B cell (primary cell): ENCODE measurements around the gene PVALEF. TPM values are rescaled to one million over a fixed set of nuclear protein-coding genes. Genes with fewer than 3 reads are reported as not detected.

Experiments
- ATAC-seq: fragments of 200-7000 bp; cut with Tn5 transposase; one replicate; pipeline ENCODE4 v1.10.0; 2021; ENCODE audit warnings: low read depth, mild to moderate bottlenecking, moderate number of reproducible peaks, moderate library complexity
- CTCF ChIA-PET: fragments of 350-600 bp; sonication (Branson Sonifier 250); formaldehyde crosslinking; loops from one replicate; lab custom pipeline; 2021; ENCODE audit warnings: antibody characterized with exemption, inconsistent platforms; lab: Charles Lee
- POLR2A ChIA-PET: fragments of 350-600 bp; sonication (Branson Sonifier 250); formaldehyde crosslinking; loops from one replicate; lab custom pipeline; 2021; ENCODE audit warnings: antibody characterized with exemption; lab: Charles Lee
- DNase-seq: peaks from one replicate; pipeline ENCODE4 v3.0.0; 2013
- H2AFZ ChIP-seq: 2 replicates; pipeline ENCODE4 v1.6.1; 2012; ENCODE audit warnings: mild to moderate bottlenecking, low read depth, low read length; ENCODE audit not compliant: insufficient read depth, poor library complexity, severe bottlenecking
- H3K27ac ChIP-seq, 2 donors: 1 replicate in 1 of 2; 2 replicates in 1 of 2; pipeline ENCODE4 v1.5.1; 2012 to 2013; ENCODE audit warnings: low read length in 2 of 2, mild to moderate bottlenecking in 2 of 2, moderate library complexity in 1 of 2
- H3K27me3 ChIP-seq, 4 experiments: fragments of 200-600 bp in 1 of 4; sonication (generic) in 1 of 4; replicated peaks in 1 of 4; 1 replicate in 2 of 4; 2 replicates in 2 of 4; pipeline versions ENCODE4 v1.6.1 to v1.7.0; 2013 to 2016; ENCODE audit warnings: low read length in 3 of 4, mild to moderate bottlenecking in 2 of 4, mixed read lengths in 1 of 4, moderate library complexity in 1 of 4; ENCODE audit not compliant: insufficient read depth in 4 of 4, control insufficient read depth in 3 of 4; ENCODE audit errors: control extremely low read depth in 1 of 4
- H3K36me3 ChIP-seq, 2 experiments: replicated peaks in 1 of 2; 1 replicate in 1 of 2; 2 replicates in 1 of 2; pipeline versions ENCODE4 v1.6.1 to v1.7.1; 2013; ENCODE audit warnings: low read length in 1 of 2; ENCODE audit not compliant: insufficient read depth in 2 of 2, control insufficient read depth in 1 of 2; ENCODE audit errors: control extremely low read depth in 1 of 2, extremely low read depth in 1 of 2
- H3K4me1 ChIP-seq, 2 donors: fragments of 200-600 bp in 1 of 2; sonication (generic) in 1 of 2; 1 replicate in 1 of 2; 2 replicates in 1 of 2; pipeline versions ENCODE4 v1.5.1 to v1.6.1; 2013 to 2017; ENCODE audit warnings: low read length in 2 of 2; ENCODE audit not compliant: control insufficient read depth in 2 of 2, insufficient read depth in 2 of 2
- H3K4me2 ChIP-seq: replicated peaks from 2 replicates; pipeline ENCODE3; 2012; ENCODE audit warnings: mild to moderate bottlenecking, low read depth, low read length; ENCODE audit not compliant: poor library complexity, severe bottlenecking
- H3K4me3 ChIP-seq, 5 experiments: fragments of 200-600 bp in 1 of 5; sonication (generic) in 1 of 5; 1 replicate in 3 of 5; 2 replicates in 2 of 5; pipeline versions ENCODE4 v1.5.1 to v1.7.0; 2011 to 2016; ENCODE audit warnings: low read length in 4 of 5, mild to moderate bottlenecking in 4 of 5, low read depth in 2 of 5, control low read depth in 1 of 5, moderate library complexity in 1 of 5; ENCODE audit not compliant: insufficient read depth in 1 of 5; ENCODE audit errors: control extremely low read depth in 1 of 5, extremely low read depth in 1 of 5
- H3K79me2 ChIP-seq: fragments of 200-600 bp; sonication (generic); one replicate; pipeline ENCODE4 v1.6.0; 2016; ENCODE audit warnings: low read length; ENCODE audit not compliant: control insufficient read depth, insufficient read depth
- H3K9ac ChIP-seq: fragments of 200-600 bp; sonication (generic); 2 replicates; pipeline ENCODE4 v1.6.1; 2017; ENCODE audit warnings: mild to moderate bottlenecking, low read length, moderate library complexity
- H3K9me3 ChIP-seq, 3 donors: one replicate each; pipeline versions ENCODE4 v1.6.1 to v1.7.1; 2013; ENCODE audit warnings: low read length in 2 of 3; ENCODE audit not compliant: control insufficient read depth in 2 of 3, insufficient read depth in 1 of 3; ENCODE audit errors: control extremely low read depth in 1 of 3
- H4K20me1 ChIP-seq: 2 replicates; pipeline ENCODE4 v1.6.0; 2012; ENCODE audit warnings: mild to moderate bottlenecking, low read length; ENCODE audit not compliant: insufficient read depth, control insufficient read depth, poor library complexity, severe bottlenecking
- H3K27ac Mint-ChIP-seq: one replicate; pipeline ENCODE4 v1.8.0; 2021; ENCODE audit warnings: mixed read lengths
- H3K27me3 Mint-ChIP-seq: one replicate; pipeline ENCODE4 v1.8.0; 2021; ENCODE audit warnings: mixed read lengths
- H3K4me1 Mint-ChIP-seq: one replicate; pipeline ENCODE4 v1.8.0; 2021; ENCODE audit warnings: mixed read lengths
- H3K4me3 Mint-ChIP-seq: one replicate; pipeline ENCODE4 v1.8.0; 2021; ENCODE audit warnings: mixed read lengths
- H3K9me3 Mint-ChIP-seq: one replicate; pipeline ENCODE4 v1.8.0; 2022; ENCODE audit warnings: mixed read lengths; ENCODE audit not compliant: insufficient read depth
- CTCF ChIP-seq: fragments of 200-600 bp; IDR thresholded peaks from one replicate; pipeline ENCODE4 v1.8.0; 2022; ENCODE audit warnings: antibody characterized with exemption, mild to moderate bottlenecking
- EZH2 ChIP-seq: IDR thresholded peaks from 2 replicates; pipeline ENCODE4 v1.6.1; 2012; ENCODE audit warnings: borderline replicate concordance, low read depth, mild to moderate bottlenecking, moderate library complexity, low read length; ENCODE audit not compliant: insufficient read depth, poor library complexity, severe bottlenecking
- WGBS: methylation state at CpG from one replicate; pipeline ENCODE4 v1.1.5; 2013; ENCODE audit warnings: missing lambda C conversion rate; ENCODE audit not compliant: insufficient coverage; 5-methylcytosine and 5-hydroxymethylcytosine counted together
- intact Hi-C: fragments of 100-400 bp; cut with micrococcal nuclease; formaldehyde crosslinking; loops from one replicate; pipeline ENCODE4 v1.10.0; 2022
- polyA plus RNA-seq: library from polyadenylated mRNA; depleted of rRNA; stranded (reverse); fragments of >200 nt; gene quantifications from 2 replicates; pipeline ENCODE4 v1.2.3, GENCODE V29; 2012
- total RNA-seq, 2 donors: library from RNA; stranded (reverse); fragments of 120-200 nt in 1 of 2; gene quantifications; 1 replicate in 1 of 2; 2 replicates in 1 of 2; pipeline versions ENCODE4 v1.2.3 to v1.2.4, GENCODE V29; 2013 to 2022

Gene PVALEF
- total and polyA plus RNA-seq, 2 donors (not counting 1 experiment from before 2014, with no cell fraction given) = not detected

GRCh38 chr17:81126281-81127132, 38.8 kb upstream of the PVALEF start:
- no peak overlapping the region for H3K9ac ChIP-seq
- H4K20me1 ChIP-seq = no peaks in the 10 kb centered on the region
- Mint-ChIP-seq H3K4me1 (no peaks in the 10 kb centered on the region), H3K27ac (no peak overlapping the region), H3K27me3 (no peaks in the 10 kb centered on the region), H3K4me3 (no peak overlapping the region), H3K9me3 (no peaks in the 10 kb centered on the region)
- ATAC-seq (no peak), DNase-seq (no peak)
- no peak overlapping the region for H3K27ac ChIP-seq
- no peak overlapping the region for H3K4me2 ChIP-seq
- TF ChIP-seq EZH2 = no peak
- no peak for TF ChIP-seq CTCF
- H3K79me2 ChIP-seq = no peaks in the 10 kb centered on the region
- ChIA-PET CTCF (no interaction called here), POLR2A (no interaction called here)
- no peaks in the 10 kb centered on the region for H3K27me3 ChIP-seq
- WGBS = 92% methylated on average over 27 of the region's 34 CpGs
- no peaks in the 10 kb centered on the region for H3K9me3 ChIP-seq
- H2AFZ ChIP-seq = no peak overlapping the region
- H3K4me3 ChIP-seq = no peak overlapping the region
- H3K4me1 ChIP-seq = no peaks in the 10 kb centered on the region
- intact Hi-C loops = no loop called here
- no peaks in the 10 kb centered on the region for H3K36me3 ChIP-seq

- H3K9ac ChIP-seq = no peak overlapping the region
- intact Hi-C loops = no loop called here
- ChIA-PET POLR2A (no interaction called here), CTCF (no interaction called here)
- no peaks in the 10 kb centered on the region for H3K9me3 Mint-ChIP-seq
- DNase-seq (no peak), ATAC-seq (no peak)
- H2AFZ ChIP-seq = no peak overlapping the region
- H3K4me3 ChIP-seq = no peak overlapping the region
- no peak overlapping the region for H3K4me3 Mint-ChIP-seq
- H3K27me3 Mint-ChIP-seq = no peaks in the 10 kb centered on the region
- WGBS = 72% methylated on average over 5 of the region's 5 CpGs
- no peaks in the 10 kb centered on the region for H3K79me2 ChIP-seq
- no peaks in the 10 kb centered on the region for H3K36me3 ChIP-seq
- no peak overlapping the region for H3K27ac Mint-ChIP-seq
- H3K4me2 ChIP-seq = no peak overlapping the region
- H3K9me3 ChIP-seq = no peaks in the 10 kb centered on the region
- no peaks in the 10 kb centered on the region for H3K27me3 ChIP-seq
- no peaks in the 10 kb centered on the region for H3K4me1 ChIP-seq
- no peaks in the 10 kb centered on the region for H4K20me1 ChIP-seq
- TF ChIP-seq CTCF (no peak), EZH2 (no peak)
- H3K27ac ChIP-seq = no peak overlapping the region
- no peaks in the 10 kb centered on the region for H3K4me1 Mint-ChIP-seq
Measured at GRCh38 chr17:81127133-81127455, 38.2 kb upstream of the PVALEF start.
